Cardiac muscle cell (in vitro differentiated cells and primary cell): Measurements from ENCODE around the gene NEK9. TPM values are rescaled to one million over a fixed set of nuclear protein-coding genes. Genes with fewer than 3 reads are reported as not detected.
A peak's percentile ranks its signal among the peaks of the same experiment; 100 is the strongest.

ENCODE experiments used
- DNase-seq, 2 donors: peaks; one replicate each; pipeline versions ENCODE4 v3.0.0 to v3.0.0-alpha.2; 2010 to 2017; ENCODE audit warnings: low read depth in 1 of 2, low spot score in 1 of 2
- H3K27ac ChIP-seq: fragments of 200-600 bp; sonication (generic); 2 replicates; pipeline ENCODE4 v1.5.1; 2016
- H3K27me3 ChIP-seq: fragments of 200-600 bp; sonication (generic); 2 replicates; pipeline ENCODE4 v1.6.0; 2016; ENCODE audit warnings: control low read depth
- H3K36me3 ChIP-seq: fragments of 200-600 bp; sonication (generic); 2 replicates; pipeline ENCODE4 v1.5.1; 2016; ENCODE audit warnings: control low read depth
- H3K4me1 ChIP-seq: fragments of 200-600 bp; sonication (generic); 2 replicates; pipeline ENCODE4 v1.8.1; 2017; ENCODE audit warnings: low read depth, mild to moderate bottlenecking, mixed run types
- H3K4me3 ChIP-seq: fragments of 200-600 bp; sonication (generic); 2 replicates; pipeline ENCODE4 v1.5.1; 2016; ENCODE audit warnings: mild to moderate bottlenecking
- H3K9me3 ChIP-seq: fragments of 200-600 bp; sonication (generic); 2 replicates; pipeline ENCODE4 v1.5.1; 2017; ENCODE audit warnings: low read depth, mild to moderate bottlenecking, control low read depth
- CTCF ChIP-seq: IDR thresholded peaks from 2 replicates; pipeline ENCODE4 v1.5.1; 2012; ENCODE audit warnings: low read depth, mild to moderate bottlenecking, low read length
- polyA plus RNA-seq: library from polyadenylated mRNA; unstranded; fragments of >200 nt; fragmentation: Nextera tagmentation; extraction: Ambion mirVana; gene quantifications from 2 replicates; pipeline ENCODE4 v1.2.1, GENCODE V29; 2016
- total RNA-seq: library from RNA; depleted of rRNA; stranded (reverse); fragments of >200 nt; gene quantifications from 2 replicates; pipeline ENCODE4 v1.2.3, GENCODE V29; 2016

NEK9 gene
- total and polyA plus RNA-seq, 2 experiments from 2014 or later, result 62.5 to 124 TPM

GRCh38 chr14:75143761-75144527, 17.1 kb upstream of the NEK9 start:
- Histone ChIP-seq H3K4me3 (no peak overlapping the region), H3K36me3 (peaks cover 9% of the 10 kb centered on the region), H3K4me1 (peaks cover 9% of the 10 kb centered on the region), H3K27me3 (no peaks in the 10 kb centered on the region), H3K27ac (peak overlapping the region; percentile 31), H3K9me3 (no peaks in the 10 kb centered on the region)
- TF ChIP-seq CTCF, result no peak
- DNase-seq, result no peak

- Histone ChIP-seq H3K4me1 (no peaks in the 10 kb centered on the region), H3K36me3 (peaks cover 12% of the 10 kb centered on the region), H3K27ac (peak overlapping the region; percentile 73), H3K4me3 (no peak overlapping the region), H3K9me3 (no peaks in the 10 kb centered on the region), H3K27me3 (no peaks in the 10 kb centered on the region)
- DNase-seq, result no peak
- no peak for TF ChIP-seq CTCF
These were observed 15.6 kb upstream of the NEK9 start for GRCh38 chr14:75142494-75142893.

DNA sequence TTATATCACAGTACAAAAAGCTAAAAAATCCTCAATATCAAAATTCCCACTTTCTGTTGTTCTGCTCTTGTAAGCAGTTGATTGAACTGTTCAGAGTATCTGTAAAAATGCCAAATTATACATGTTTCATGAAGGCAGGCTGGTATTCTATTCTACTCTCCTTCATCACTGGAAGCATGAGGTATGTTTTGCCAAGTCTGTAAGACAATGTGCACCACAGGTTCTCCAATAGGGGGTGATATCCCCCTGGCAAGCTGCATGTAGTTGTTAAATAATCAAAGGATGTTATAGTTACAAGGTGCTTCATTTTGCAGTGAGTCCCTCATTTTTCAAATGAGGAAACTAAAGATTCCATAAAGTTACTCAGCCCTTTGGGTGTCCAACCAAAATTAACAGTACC, 15.1 kb upstream of the NEK9 start:
- H3K4me1 ChIP-seq, result no peaks in the 10 kb centered on the region
- no peaks in the 10 kb centered on the region for H3K9me3 ChIP-seq
- DNase-seq, result peak; percentile 42 to 70
- H3K4me3 ChIP-seq, result no peak overlapping the region
- H3K36me3 ChIP-seq, result peaks cover 12% of the 10 kb centered on the region
- peak overlapping the region; percentile 73 for H3K27ac ChIP-seq
- TF ChIP-seq CTCF, result peak; percentile 52
- H3K27me3 ChIP-seq, result no peaks in the 10 kb centered on the region

DNA sequence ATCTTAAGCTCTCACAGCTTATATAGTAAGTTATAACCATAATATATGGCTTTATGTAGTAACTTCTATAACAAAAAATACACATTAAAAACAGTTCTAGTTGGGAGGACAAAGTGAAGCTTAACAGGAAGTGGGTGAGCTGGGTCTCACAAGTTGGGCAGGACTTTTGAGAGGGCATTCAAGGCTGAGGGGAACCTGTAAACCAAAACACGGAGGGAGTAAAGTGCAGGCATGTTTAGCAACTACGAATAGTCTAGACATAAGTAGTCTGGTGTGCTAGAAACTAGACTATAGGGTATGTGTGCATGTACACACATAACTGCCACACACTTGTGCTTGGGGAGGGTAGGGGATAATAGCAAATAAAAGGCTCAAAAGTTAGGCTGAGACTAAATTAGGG, 14.2 kb upstream of the NEK9 start:
- no peaks in the 10 kb centered on the region for H3K4me1 ChIP-seq
- no peak overlapping the region for H3K27ac ChIP-seq
- no peaks in the 10 kb centered on the region for H3K27me3 ChIP-seq
- H3K9me3 ChIP-seq, result no peaks in the 10 kb centered on the region
- no peak overlapping the region for H3K4me3 ChIP-seq
- peaks cover 7% of the 10 kb centered on the region for H3K36me3 ChIP-seq
- TF ChIP-seq CTCF, result no peak
- no peak for DNase-seq

DNA sequence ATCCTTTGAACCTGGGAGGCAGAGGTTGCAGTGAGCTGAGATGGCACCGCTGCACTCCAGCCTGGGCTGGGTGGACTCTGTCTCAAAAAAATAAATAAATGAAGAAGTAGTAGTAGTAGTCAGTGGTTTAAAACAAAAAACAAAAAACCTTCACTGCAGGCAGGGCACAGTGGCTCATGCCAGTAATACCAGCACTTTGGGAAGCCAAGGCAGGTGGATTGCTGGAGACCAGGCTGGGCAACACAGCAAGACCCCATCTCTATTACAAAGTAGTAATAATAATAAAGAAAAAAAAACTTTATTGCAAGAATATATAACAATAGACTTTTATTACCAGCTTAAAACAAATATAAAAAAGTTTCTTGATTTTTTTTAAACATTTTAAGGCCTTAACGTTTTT, 13.8 kb upstream of the NEK9 start:
- TF ChIP-seq CTCF, result no peak
- H3K36me3 ChIP-seq, result peaks cover 7% of the 10 kb centered on the region
- H3K4me1 ChIP-seq, result no peaks in the 10 kb centered on the region
- no peaks in the 10 kb centered on the region for H3K9me3 ChIP-seq
- no peak for DNase-seq
- no peaks in the 10 kb centered on the region for H3K27me3 ChIP-seq
- H3K4me3 ChIP-seq, result no peak overlapping the region
- H3K27ac ChIP-seq, result no peak overlapping the region

GRCh38 chr14:75139185-75139584, 12.3 kb upstream of the NEK9 start:
- no peak for TF ChIP-seq CTCF
- no peak overlapping the region for H3K27ac ChIP-seq

More at GRCh38 chr14:75139185-75139584, 12.3 kb upstream of the NEK9 start:
- DNase-seq, result no peak
- Histone ChIP-seq H3K27me3 (no peaks in the 10 kb centered on the region), H3K4me3 (no peak overlapping the region), H3K9me3 (no peaks in the 10 kb centered on the region), H3K4me1 (no peaks in the 10 kb centered on the region), H3K36me3 (peaks cover 17% of the 10 kb centered on the region)
